ENCODE results near the gene AFF3.

- TF ChIP-seq POLR2A (IDR thresholded peaks at IDR 0.05; ENCODE audit: borderline replicate concordance, extremely low read depth, insufficient read depth, insufficient read length) (no peak), YY1 (IDR thresholded peaks at IDR 0.05; ENCODE audit: extremely low read depth, insufficient replicate concordance, low read depth, low read length) (no peak), JUND (IDR thresholded peaks at IDR 0.05) (no peak), CTCF (IDR thresholded peaks at IDR 0.05 in 2 of 3, conservative IDR thresholded peaks at IDR 0.05 in 1 of 3; ENCODE audit: borderline replicate concordance in 1 of 3, insufficient read depth in 1 of 3, low read depth in 2 of 3, low read length in 2 of 3) (no peak), RAD21 (IDR thresholded peaks at IDR 0.05; ENCODE audit: low read depth) (no peak), EZH2 (IDR thresholded peaks at IDR 0.05) (no peak), TCF7L2 (IDR thresholded peaks at IDR 0.05; ENCODE audit: borderline replicate concordance, extremely low read depth, insufficient read depth, insufficient read length) (no peak), POLR2AphosphoS5 (IDR thresholded peaks at IDR 0.05; ENCODE audit: low read depth, low read length) (no peak)
Measured at GRCh38 chr2:99644419-99644787, 498.0 kb downstream of the AFF3 start.

Measured in HCT116 (cell line).